GM12878 (cell line): Measurements from ENCODE around the gene LGALS9C.
"Not testable (repeated sequence)": the region's sequence is repeated elsewhere in the genome, so short reads cannot be mapped to it uniquely, and the experiment has no call there.

Experiments used
- BHLHE40 ChIP-seq, 2 experiments: fragments of 450-650 bp in 1 of 2; IDR thresholded peaks; 2 replicates each; pipeline ENCODE4 v1.6.1; 2011 to 2017; ENCODE audit warnings: low read depth in 2 of 2, borderline replicate concordance in 1 of 2, improper control_type of control experiment in 1 of 2, low read length in 1 of 2, mild to moderate bottlenecking in 1 of 2
- EP300 ChIP-seq, 2 experiments: fragments of 150-350 bp in 1 of 2; IDR thresholded peaks; 2 replicates each; pipeline ENCODE4 v1.6.1; 2011 to 2012; ENCODE audit warnings: low read depth in 2 of 2, low read length in 2 of 2, borderline replicate concordance in 1 of 2, improper control_type of control experiment in 1 of 2, inconsistent platforms in 1 of 2; ENCODE audit not compliant: control insufficient read depth in 1 of 2
- SIN3A ChIP-seq: IDR thresholded peaks from 2 replicates; pipeline ENCODE4 v1.6.1; 2012; ENCODE audit warnings: low read depth, low read length, improper control_type of control experiment
- ZBTB4 ChIP-seq: fragments of 450-650 bp; formaldehyde crosslinking; IDR thresholded peaks from 2 replicates; pipeline ENCODE4 v1.4.0; 2022; ENCODE audit warnings: mild to moderate bottlenecking, moderate library complexity

GRCh38 chr17:18468472-18469171 lies 8.0 kb upstream of the LGALS9C start:
- TF ChIP-seq BHLHE40 (IDR thresholded peaks at IDR 0.05; ENCODE audit: borderline replicate concordance in 1 of 2, low read depth in 2 of 2, low read length in 1 of 2); ZBTB4 (CRISPR knock-in tag); EP300 (IDR thresholded peaks at IDR 0.05; ENCODE audit: borderline replicate concordance in 1 of 2, control insufficient read depth in 1 of 2, low read depth in 2 of 2, low read length in 2 of 2); SIN3A: not testable (repeated sequence)
